GM23338 (cell line): ENCODE data around the gene ABCA4. TPM values are rescaled to one million over a fixed set of nuclear protein-coding genes. Genes with fewer than 3 reads are reported as not detected.

Source experiments
- ATAC-seq: fragments of 200-7000 bp; cut with Tn5 transposase; 3 replicates; pipeline ENCODE4 v1.9.1; 2020
- DNase-seq: peaks from one replicate; pipeline ENCODE4 v3.0.0-alpha.2; 2015; ENCODE audit warnings: low spot score
- H2AFZ ChIP-seq: fragments of 200-600 bp; sonication (generic); 2 replicates; pipeline ENCODE4 v1.8.0; 2016; ENCODE audit warnings: antibody characterized with exemption, mild to moderate bottlenecking, moderate library complexity
- H3F3A ChIP-seq: fragments of 200-600 bp; sonication (generic); replicated peaks from 2 replicates; pipeline ENCODE4 v1.8.0; 2017; ENCODE audit warnings: antibody characterized with exemption, mixed run types, low read depth
- H3K27ac ChIP-seq: fragments of 200-600 bp; sonication (generic); 2 replicates; pipeline ENCODE4 v1.6.1; 2016; ENCODE audit warnings: low read depth
- H3K27me3 ChIP-seq: fragments of 200-600 bp; sonication (generic); 2 replicates; pipeline ENCODE4 v1.8.0; 2016; ENCODE audit warnings: mild to moderate bottlenecking, mixed run types, moderate library complexity; ENCODE audit not compliant: insufficient read depth
- H3K36me3 ChIP-seq: fragments of 200-600 bp; sonication (generic); 2 replicates; pipeline ENCODE4 v1.8.0; 2016; ENCODE audit warnings: mild to moderate bottlenecking; ENCODE audit not compliant: insufficient read depth
- H3K4me1 ChIP-seq: fragments of 200-600 bp; sonication (generic); 2 replicates; pipeline ENCODE4 v1.8.0; 2016; ENCODE audit warnings: mild to moderate bottlenecking, moderate library complexity; ENCODE audit not compliant: insufficient read depth
- H3K4me2 ChIP-seq: fragments of 200-600 bp; sonication (generic); 2 replicates; pipeline ENCODE4 v1.7.1; 2017; ENCODE audit warnings: mixed run types
- H3K4me3 ChIP-seq: fragments of 200-600 bp; sonication (generic); 2 replicates; pipeline ENCODE4 v1.6.1; 2016; ENCODE audit warnings: mixed run types
- H3K79me2 ChIP-seq: fragments of 200-600 bp; sonication (generic); replicated peaks from 2 replicates; pipeline ENCODE4 v1.8.0; 2017; ENCODE audit warnings: mild to moderate bottlenecking; ENCODE audit not compliant: insufficient read depth
- H3K9me2 ChIP-seq: fragments of 200-600 bp; sonication (generic); 2 replicates; pipeline ENCODE4 v1.8.0; 2017; ENCODE audit not compliant: insufficient read depth
- H4K20me1 ChIP-seq: fragments of 200-600 bp; sonication (generic); replicated peaks from 2 replicates; pipeline ENCODE4 v1.8.0; 2017; ENCODE audit warnings: mild to moderate bottlenecking; ENCODE audit not compliant: insufficient read depth
- H3K27ac Mint-ChIP-seq: 2 replicates; pipeline ENCODE4 v1.8.0; 2020; ENCODE audit warnings: inconsistent platforms, mild to moderate bottlenecking, moderate library complexity, mixed read lengths
- H3K27me3 Mint-ChIP-seq: 3 replicates; pipeline ENCODE4 v1.8.0; 2022; ENCODE audit warnings: low read depth, mild to moderate bottlenecking, moderate library complexity, mixed read lengths, inconsistent platforms; ENCODE audit not compliant: insufficient read depth, poor library complexity
- H3K36me3 Mint-ChIP-seq: 3 replicates; pipeline ENCODE4 v1.8.0; 2021; ENCODE audit warnings: low read depth, mild to moderate bottlenecking, inconsistent platforms, moderate library complexity, mixed read lengths
- H3K4me1 Mint-ChIP-seq: 3 replicates; pipeline ENCODE4 v1.8.0; 2020; ENCODE audit warnings: mild to moderate bottlenecking, inconsistent platforms, mixed read lengths
- H3K4me3 Mint-ChIP-seq: 3 replicates; pipeline ENCODE4 v1.8.0; 2021; ENCODE audit warnings: moderate library complexity, mild to moderate bottlenecking, inconsistent platforms, mixed read lengths
- H3K9me3 Mint-ChIP-seq: 3 replicates; pipeline ENCODE4 v1.8.0; 2020; ENCODE audit warnings: moderate library complexity, mild to moderate bottlenecking, inconsistent platforms, mixed read lengths
- CTCF ChIP-seq, 2 experiments: fragments of 200-600 bp in 1 of 2; sonication (generic) in 1 of 2; conservative IDR thresholded peaks; 2 replicates each; pipeline versions ENCODE4 v1.5.1 to v1.6.1; 2016 to 2017; ENCODE audit warnings: antibody characterized with exemption in 2 of 2, low read depth in 2 of 2, mild to moderate bottlenecking in 2 of 2, moderate library complexity in 1 of 2
- ETS1 ChIP-seq: IDR thresholded peaks from 2 replicates; pipeline ENCODE4 v1.6.1; 2016; ENCODE audit warnings: antibody characterized with exemption
- EZH2 ChIP-seq: fragments of 200-600 bp; sonication (generic); IDR thresholded peaks from one replicate; pipeline ENCODE4 v1.8.0; 2017; ENCODE audit warnings: antibody characterized with exemption, mild to moderate bottlenecking, low read depth; ENCODE audit not compliant: unreplicated experiment
- EZH2phosphoT487 ChIP-seq: fragments of 200-600 bp; sonication (generic); IDR thresholded peaks from one replicate; pipeline ENCODE4 v1.8.1; 2018; ENCODE audit warnings: antibody characterized with exemption; ENCODE audit not compliant: unreplicated experiment
- JUNB ChIP-seq: IDR thresholded peaks from one replicate; pipeline ENCODE4 v1.6.1; 2016; ENCODE audit warnings: antibody characterized with exemption; ENCODE audit not compliant: unreplicated experiment
- NANOG ChIP-seq: IDR thresholded peaks from 2 replicates; pipeline ENCODE4 v1.6.1; 2016; ENCODE audit warnings: antibody characterized with exemption, borderline replicate concordance
- POLR2AphosphoS5 ChIP-seq: IDR thresholded peaks from 2 replicates; pipeline ENCODE4 v1.6.1; 2016; ENCODE audit warnings: antibody characterized with exemption, low read depth
- REST ChIP-seq: IDR thresholded peaks from one replicate; pipeline ENCODE4 v1.6.1; 2018; ENCODE audit warnings: antibody characterized with exemption; ENCODE audit not compliant: unreplicated experiment
- STAT1 ChIP-seq: IDR thresholded peaks from one replicate; pipeline ENCODE4 v1.6.1; 2016; ENCODE audit warnings: antibody characterized with exemption; ENCODE audit not compliant: unreplicated experiment
- ZNF114 ChIP-seq: fragments of 250-450 bp; sonication (Bioruptor Pico); IDR thresholded peaks from 2 replicates; pipeline ENCODE4 v1.5.0; 2020; ENCODE audit warnings: mild to moderate bottlenecking, moderate library complexity
- ZNF331 ChIP-seq: fragments of 250-450 bp; sonication (Bioruptor Pico); IDR thresholded peaks from 2 replicates; pipeline ENCODE4 v1.5.0; 2020; ENCODE audit warnings: low read depth, mild to moderate bottlenecking, moderate library complexity
- polyA plus RNA-seq: library from polyadenylated mRNA; unstranded; fragments of >200 nt; fragmentation: Nextera tagmentation; extraction: Ambion mirVana; gene quantifications from 2 replicates; pipeline ENCODE4 v1.2.1, GENCODE V29; 2016
- total RNA-seq: library from RNA; depleted of rRNA; stranded (reverse); fragments of >200 nt; shearing (Covaris generic); gene quantifications from 2 replicates; pipeline ENCODE4 v1.2.3, GENCODE V29; 2014

Gene ABCA4
- total and polyA plus RNA-seq, 2 experiments from 2014 or later: not detected

- TF ChIP-seq CTCF (conservative IDR thresholded peaks at IDR 0.05; ENCODE audit: low read depth in 2 of 2) (no peak), STAT1 (no peak), ETS1 (no peak), NANOG (no peak), REST (no peak), ZNF331 (CRISPR knock-in tag) (no peak), ZNF114 (no peak), POLR2AphosphoS5 (no peak), JUNB (no peak)
These were observed 111.6 kb downstream of the ABCA4 start (continued) for GRCh38 chr1:94009304-94009703.

- no peak for ATAC-seq
- H3K36me3 Mint-ChIP-seq: no peaks in the 10 kb centered on the region; the same call in 2 of the 3 replicates
- H3K4me2 ChIP-seq: no peak overlapping the region
- H3K4me1 Mint-ChIP-seq: peaks cover 5% of the 10 kb centered on the region
- H2AFZ ChIP-seq: no peak overlapping the region
- no peaks in the 10 kb centered on the region for H4K20me1 ChIP-seq
- H3K4me3 Mint-ChIP-seq: no peak overlapping the region
- no peaks in the 10 kb centered on the region for H3K9me3 Mint-ChIP-seq
- H3K27ac ChIP-seq: no peak overlapping the region
- H3K4me3 ChIP-seq: no peak overlapping the region
- H3K79me2 ChIP-seq: no peaks in the 10 kb centered on the region
- H3F3A ChIP-seq: no peaks in the 10 kb centered on the region
- H3K27me3 ChIP-seq: no peaks in the 10 kb centered on the region
- peaks cover 2% of the 10 kb centered on the region for H3K4me1 ChIP-seq
- H3K36me3 ChIP-seq: no peaks in the 10 kb centered on the region
- DNase-seq: no peak
- H3K27me3 Mint-ChIP-seq: peaks cover 5% of the 10 kb centered on the region
- no peaks in the 10 kb centered on the region for H3K9me2 ChIP-seq
- no peak overlapping the region for H3K27ac Mint-ChIP-seq
- TF ChIP-seq ZNF114 (no peak), JUNB (no peak), STAT1 (no peak), ZNF331 (CRISPR knock-in tag) (no peak), EZH2 (no peak), REST (no peak), POLR2AphosphoS5 (no peak), ETS1 (no peak), EZH2phosphoT487 (no peak)
These were observed 114.3 kb downstream of the ABCA4 start for GRCh38 chr1:94006604-94007003.
